ENCODE measurements around the gene NRARP.

DNA sequence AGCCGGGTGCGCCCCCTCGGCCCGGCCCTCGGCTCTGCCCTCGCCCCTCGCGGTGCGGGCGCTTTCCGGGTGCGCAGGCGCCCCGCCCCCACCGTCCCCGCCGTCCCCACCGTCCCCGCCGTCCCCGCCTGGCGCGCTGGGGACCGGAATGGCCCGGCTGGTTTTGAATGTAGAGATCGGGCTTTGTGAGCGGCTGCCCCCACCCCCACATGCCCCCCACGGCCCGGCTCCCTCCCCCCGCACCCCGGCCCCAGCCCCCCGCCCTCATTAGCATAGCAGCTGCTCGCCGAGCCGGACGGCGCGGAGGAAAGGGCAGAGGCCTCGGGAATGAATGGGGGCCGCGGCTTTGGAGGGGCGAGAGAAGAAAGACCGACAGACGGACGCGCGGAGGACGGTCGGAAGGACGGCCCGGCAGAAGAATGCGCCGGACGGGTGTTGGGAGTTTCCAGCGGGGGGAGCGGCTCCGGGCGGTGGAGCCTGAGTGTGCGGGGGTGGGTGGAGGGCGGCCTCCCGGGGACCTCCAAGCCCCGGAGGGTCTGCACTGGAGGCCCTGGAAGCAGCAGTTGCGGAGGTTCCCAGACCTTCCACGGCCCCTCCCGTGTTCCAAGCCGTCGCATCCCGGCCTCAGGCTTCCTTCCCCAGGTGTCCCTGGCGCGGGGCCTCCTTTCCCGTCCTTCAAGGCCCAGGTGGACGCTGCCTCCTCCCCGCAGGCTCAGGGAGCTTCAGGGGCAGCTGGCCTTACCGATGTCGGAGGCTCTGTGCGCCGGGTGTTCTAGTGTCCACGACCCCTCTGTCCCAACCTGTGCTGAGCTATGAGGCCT lies 6.0 kb downstream of the NRARP start:
- TF ChIP-seq, protein P1, sequence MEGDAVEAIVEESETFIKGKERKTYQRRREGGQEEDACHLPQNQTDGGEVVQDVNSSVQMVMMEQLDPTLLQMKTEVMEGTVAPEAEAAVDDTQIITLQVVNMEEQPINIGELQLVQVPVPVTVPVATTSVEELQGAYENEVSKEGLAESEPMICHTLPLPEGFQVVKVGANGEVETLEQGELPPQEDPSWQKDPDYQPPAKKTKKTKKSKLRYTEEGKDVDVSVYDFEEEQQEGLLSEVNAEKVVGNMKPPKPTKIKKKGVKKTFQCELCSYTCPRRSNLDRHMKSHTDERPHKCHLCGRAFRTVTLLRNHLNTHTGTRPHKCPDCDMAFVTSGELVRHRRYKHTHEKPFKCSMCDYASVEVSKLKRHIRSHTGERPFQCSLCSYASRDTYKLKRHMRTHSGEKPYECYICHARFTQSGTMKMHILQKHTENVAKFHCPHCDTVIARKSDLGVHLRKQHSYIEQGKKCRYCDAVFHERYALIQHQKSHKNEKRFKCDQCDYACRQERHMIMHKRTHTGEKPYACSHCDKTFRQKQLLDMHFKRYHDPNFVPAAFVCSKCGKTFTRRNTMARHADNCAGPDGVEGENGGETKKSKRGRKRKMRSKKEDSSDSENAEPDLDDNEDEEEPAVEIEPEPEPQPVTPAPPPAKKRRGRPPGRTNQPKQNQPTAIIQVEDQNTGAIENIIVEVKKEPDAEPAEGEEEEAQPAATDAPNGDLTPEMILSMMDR (conservative IDR thresholded peaks at IDR 0.05; ENCODE audit: low read depth in 2 of 2): no peak
- TF ChIP-seq, protein P2, sequence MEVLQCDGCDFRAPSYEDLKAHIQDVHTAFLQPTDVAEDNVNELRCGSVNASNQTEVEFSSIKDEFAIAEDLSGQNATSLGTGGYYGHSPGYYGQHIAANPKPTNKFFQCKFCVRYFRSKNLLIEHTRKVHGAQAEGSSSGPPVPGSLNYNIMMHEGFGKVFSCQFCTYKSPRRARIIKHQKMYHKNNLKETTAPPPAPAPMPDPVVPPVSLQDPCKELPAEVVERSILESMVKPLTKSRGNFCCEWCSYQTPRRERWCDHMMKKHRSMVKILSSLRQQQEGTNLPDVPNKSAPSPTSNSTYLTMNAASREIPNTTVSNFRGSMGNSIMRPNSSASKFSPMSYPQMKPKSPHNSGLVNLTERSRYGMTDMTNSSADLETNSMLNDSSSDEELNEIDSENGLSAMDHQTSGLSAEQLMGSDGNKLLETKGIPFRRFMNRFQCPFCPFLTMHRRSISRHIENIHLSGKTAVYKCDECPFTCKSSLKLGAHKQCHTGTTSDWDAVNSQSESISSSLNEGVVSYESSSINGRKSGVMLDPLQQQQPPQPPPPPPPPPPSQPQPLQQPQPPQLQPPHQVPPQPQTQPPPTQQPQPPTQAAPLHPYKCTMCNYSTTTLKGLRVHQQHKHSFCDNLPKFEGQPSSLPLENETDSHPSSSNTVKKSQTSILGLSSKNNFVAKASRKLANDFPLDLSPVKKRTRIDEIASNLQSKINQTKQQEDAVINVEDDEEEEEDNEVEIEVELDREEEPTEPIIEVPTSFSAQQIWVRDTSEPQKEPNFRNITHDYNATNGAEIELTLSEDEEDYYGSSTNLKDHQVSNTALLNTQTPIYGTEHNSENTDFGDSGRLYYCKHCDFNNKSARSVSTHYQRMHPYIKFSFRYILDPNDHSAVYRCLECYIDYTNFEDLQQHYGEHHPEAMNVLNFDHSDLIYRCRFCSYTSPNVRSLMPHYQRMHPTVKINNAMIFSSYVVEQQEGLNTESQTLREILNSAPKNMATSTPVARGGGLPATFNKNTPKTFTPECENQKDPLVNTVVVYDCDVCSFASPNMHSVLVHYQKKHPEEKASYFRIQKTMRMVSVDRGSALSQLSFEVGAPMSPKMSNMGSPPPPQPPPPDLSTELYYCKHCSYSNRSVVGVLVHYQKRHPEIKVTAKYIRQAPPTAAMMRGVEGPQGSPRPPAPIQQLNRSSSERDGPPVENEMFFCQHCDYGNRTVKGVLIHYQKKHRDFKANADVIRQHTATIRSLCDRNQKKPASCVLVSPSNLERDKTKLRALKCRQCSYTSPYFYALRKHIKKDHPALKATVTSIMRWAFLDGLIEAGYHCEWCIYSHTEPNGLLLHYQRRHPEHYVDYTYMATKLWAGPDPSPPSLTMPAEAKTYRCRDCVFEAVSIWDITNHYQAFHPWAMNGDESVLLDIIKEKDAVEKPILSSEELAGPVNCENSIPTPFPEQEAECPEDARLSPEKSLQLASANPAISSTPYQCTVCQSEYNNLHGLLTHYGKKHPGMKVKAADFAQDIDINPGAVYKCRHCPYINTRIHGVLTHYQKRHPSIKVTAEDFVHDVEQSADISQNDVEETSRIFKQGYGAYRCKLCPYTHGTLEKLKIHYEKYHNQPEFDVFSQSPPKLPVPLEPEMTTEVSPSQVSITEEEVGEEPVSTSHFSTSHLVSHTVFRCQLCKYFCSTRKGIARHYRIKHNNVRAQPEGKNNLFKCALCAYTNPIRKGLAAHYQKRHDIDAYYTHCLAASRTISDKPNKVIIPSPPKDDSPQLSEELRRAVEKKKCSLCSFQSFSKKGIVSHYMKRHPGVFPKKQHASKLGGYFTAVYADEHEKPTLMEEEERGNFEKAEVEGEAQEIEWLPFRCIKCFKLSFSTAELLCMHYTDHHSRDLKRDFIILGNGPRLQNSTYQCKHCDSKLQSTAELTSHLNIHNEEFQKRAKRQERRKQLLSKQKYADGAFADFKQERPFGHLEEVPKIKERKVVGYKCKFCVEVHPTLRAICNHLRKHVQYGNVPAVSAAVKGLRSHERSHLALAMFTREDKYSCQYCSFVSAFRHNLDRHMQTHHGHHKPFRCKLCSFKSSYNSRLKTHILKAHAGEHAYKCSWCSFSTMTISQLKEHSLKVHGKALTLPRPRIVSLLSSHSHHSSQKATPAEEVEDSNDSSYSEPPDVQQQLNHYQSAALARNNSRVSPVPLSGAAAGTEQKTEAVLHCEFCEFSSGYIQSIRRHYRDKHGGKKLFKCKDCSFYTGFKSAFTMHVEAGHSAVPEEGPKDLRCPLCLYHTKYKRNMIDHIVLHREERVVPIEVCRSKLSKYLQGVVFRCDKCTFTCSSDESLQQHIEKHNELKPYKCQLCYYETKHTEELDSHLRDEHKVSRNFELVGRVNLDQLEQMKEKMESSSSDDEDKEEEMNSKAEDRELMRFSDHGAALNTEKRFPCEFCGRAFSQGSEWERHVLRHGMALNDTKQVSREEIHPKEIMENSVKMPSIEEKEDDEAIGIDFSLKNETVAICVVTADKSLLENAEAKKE (CRISPR knock-in tag; IDR thresholded peaks at IDR 0.05): no peak
- no peak for TF ChIP-seq CREB1 (CRISPR knock-in tag; IDR thresholded peaks at IDR 0.05; ENCODE audit: low read depth)
- TF ChIP-seq EZH2 (IDR thresholded peaks at IDR 0.05; ENCODE audit: low read depth, unreplicated experiment): no peak
- TF ChIP-seq, protein P3, sequence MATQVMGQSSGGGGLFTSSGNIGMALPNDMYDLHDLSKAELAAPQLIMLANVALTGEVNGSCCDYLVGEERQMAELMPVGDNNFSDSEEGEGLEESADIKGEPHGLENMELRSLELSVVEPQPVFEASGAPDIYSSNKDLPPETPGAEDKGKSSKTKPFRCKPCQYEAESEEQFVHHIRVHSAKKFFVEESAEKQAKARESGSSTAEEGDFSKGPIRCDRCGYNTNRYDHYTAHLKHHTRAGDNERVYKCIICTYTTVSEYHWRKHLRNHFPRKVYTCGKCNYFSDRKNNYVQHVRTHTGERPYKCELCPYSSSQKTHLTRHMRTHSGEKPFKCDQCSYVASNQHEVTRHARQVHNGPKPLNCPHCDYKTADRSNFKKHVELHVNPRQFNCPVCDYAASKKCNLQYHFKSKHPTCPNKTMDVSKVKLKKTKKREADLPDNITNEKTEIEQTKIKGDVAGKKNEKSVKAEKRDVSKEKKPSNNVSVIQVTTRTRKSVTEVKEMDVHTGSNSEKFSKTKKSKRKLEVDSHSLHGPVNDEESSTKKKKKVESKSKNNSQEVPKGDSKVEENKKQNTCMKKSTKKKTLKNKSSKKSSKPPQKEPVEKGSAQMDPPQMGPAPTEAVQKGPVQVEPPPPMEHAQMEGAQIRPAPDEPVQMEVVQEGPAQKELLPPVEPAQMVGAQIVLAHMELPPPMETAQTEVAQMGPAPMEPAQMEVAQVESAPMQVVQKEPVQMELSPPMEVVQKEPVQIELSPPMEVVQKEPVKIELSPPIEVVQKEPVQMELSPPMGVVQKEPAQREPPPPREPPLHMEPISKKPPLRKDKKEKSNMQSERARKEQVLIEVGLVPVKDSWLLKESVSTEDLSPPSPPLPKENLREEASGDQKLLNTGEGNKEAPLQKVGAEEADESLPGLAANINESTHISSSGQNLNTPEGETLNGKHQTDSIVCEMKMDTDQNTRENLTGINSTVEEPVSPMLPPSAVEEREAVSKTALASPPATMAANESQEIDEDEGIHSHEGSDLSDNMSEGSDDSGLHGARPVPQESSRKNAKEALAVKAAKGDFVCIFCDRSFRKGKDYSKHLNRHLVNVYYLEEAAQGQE (IDR thresholded peaks at IDR 0.05; ENCODE audit: unreplicated experiment): no peak
- TF ChIP-seq, protein P4, sequence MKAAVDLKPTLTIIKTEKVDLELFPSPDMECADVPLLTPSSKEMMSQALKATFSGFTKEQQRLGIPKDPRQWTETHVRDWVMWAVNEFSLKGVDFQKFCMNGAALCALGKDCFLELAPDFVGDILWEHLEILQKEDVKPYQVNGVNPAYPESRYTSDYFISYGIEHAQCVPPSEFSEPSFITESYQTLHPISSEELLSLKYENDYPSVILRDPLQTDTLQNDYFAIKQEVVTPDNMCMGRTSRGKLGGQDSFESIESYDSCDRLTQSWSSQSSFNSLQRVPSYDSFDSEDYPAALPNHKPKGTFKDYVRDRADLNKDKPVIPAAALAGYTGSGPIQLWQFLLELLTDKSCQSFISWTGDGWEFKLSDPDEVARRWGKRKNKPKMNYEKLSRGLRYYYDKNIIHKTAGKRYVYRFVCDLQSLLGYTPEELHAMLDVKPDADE (IDR thresholded peaks at IDR 0.05): no peak
- no peak for TF ChIP-seq EZH2phosphoT487 (IDR thresholded peaks at IDR 0.05; ENCODE audit: unreplicated experiment)
- no peak for TF ChIP-seq JUNB (IDR thresholded peaks at IDR 0.05; ENCODE audit: unreplicated experiment)
- TF ChIP-seq POLR2AphosphoS5 (IDR thresholded peaks at IDR 0.05; ENCODE audit: low read depth): no peak
- no peak for TF ChIP-seq ZNF114 (CRISPR knock-in tag; IDR thresholded peaks at IDR 0.05)
- no peak for TF ChIP-seq ZNF331 (CRISPR knock-in tag; IDR thresholded peaks at IDR 0.05; ENCODE audit: low read depth)
